GM19043 (cell line): Measurements from ENCODE around the gene PRPF40A.

Source experiments
- ATAC-seq: cut with Tn5 transposase; IDR thresholded peaks from one replicate; pipeline ENCODE4 v1.9.1; 2021; ENCODE audit warnings: low read depth; ENCODE audit not compliant: unreplicated experiment

The PRPF40A gene

GRCh38 chr2:152657043-152657442 is 60.2 kb downstream of the PRPF40A start:
- peak; percentile 60 for ATAC-seq

DNA sequence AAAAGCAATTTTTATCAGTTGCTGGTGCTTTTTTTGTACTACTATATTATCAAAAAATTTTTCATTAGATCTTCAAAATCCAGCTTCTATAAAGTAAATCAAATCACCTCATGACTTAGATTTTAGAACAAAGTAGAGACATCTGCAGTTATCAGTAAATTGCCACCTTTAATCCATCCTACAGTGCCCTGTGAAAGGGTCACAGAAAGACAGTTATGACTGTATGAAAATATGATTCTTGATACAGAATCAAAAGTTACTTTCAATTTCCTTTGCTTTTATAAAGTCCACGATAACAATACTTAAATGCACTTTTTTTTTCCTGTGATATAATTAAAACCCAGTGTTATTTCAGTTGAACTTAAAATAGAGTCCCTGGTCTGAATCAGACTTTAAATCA is 61.4 kb downstream of the PRPF40A start:
- peak; percentile 37 for ATAC-seq

GRCh38 chr2:152651834-152652233 is 65.4 kb downstream of the PRPF40A start:
- no peak for ATAC-seq

GRCh38 chr2:152650768-152651371 is 66.4 kb downstream of the PRPF40A start:
- ATAC-seq: no peak

DNA sequence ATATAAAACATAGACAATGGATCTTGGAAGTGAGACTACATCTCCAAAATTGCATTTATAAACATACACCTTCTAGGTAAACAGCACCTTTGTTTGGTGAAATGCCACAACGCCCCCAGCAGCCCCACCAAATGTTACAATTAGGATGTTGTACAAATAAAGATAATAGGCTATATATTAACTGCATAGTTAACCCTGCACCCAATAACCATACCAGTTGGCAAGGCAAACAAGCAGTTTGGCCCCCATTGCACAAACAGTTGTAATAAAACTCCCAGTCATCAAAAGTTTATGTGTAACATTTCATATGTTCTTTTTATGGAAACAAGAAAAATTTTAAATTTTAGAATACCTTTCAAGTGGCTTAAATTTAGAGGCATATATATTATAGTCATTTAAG is 67.3 kb downstream of the PRPF40A start:
- no peak for ATAC-seq

DNA sequence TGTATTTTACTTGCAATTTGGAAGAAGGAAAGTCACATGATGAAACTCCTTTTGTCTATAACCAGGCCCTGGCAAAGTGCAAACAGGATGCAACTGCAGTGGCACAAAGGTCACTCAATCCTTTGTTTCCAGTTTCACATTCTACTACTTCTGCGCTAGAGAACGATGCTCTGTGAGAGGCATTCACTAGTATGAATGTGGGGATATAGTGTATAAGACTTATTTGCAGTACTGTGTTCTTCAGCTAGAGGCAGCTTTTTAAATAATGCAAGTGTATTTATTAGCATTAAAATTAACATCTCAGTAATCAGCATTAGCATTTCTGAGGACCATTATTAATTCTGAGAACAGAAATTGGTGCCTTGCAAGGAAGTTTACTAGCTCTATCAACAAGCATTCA is 68.9 kb downstream of the PRPF40A start:
- ATAC-seq: no peak

GRCh38 chr2:152647552-152647951 is 69.7 kb downstream of the PRPF40A start:
- no peak for ATAC-seq

DNA sequence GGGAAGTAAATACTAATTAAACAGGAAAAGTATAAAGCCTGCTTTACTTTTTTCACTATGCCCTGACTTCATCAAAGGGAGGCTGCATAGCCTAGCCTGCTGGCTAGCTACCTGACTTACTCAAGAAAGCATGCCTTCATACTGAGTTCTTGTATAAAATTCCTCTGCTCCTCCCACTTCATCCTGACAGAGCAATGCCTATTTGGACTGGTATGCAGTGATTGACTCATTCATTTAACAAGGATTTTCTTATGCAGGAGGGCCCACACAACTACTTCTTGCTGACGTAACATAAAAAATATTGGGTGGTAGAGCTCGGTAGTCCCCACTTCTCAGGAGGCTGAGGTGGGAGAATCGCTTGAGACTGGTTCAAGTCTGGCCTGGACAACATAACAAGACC is 70.5 kb downstream of the PRPF40A start:
- ATAC-seq: no peak

DNA sequence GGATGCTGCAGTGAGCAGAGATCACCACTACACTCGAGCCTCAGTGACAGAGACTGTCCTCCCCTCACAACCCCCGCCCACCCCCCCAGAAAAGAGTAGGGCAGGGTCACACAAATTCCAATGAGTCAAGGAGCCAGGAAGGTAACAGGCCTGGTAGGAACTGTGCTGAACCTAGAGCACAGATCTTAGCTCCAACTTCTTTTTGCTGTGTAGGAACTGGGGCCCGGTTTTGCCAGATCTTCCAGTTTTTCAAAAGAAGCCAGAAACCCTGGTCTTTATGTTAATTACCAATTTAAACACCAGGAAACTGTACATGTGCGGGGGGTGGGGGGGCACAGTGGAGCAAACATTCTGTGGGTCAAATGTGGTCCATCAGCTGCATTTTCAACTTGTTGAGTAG is 71.0 kb downstream of the PRPF40A start:
- no peak for ATAC-seq

DNA sequence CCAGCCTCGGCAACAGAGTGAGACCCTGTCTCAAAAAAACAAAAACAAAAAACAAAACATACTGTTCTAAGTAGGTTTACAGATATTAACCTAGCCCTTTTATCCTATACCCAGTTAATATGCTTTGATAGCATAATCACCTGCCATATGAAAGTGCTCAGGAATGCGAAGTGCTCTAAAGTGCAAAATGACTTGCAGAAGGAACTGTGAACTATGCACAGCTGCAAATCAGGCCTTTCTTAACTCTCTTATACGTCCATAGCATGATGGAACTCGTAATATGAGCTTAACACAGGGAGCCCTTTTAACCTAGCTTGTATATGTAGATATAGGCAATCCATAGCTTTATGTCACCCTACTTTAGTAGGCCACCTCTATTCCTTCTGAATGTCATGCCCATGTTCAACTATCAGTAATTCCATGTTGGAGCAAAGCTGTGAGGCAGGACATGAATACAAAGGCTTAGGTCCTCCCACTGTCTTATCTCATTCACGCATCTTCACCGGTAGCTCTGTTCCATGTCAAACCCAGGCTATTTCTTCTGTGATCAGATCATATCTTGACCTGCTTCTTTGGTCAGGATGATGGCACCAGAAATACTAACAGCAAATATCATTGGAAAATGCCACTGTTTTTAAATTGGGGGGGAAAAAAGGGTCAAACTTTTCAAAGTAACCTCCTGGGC is 72.9 kb downstream of the PRPF40A start:
- no peak for ATAC-seq

- no peak for ATAC-seq
These were observed 78.7 kb downstream of the PRPF40A start for GRCh38 chr2:152638590-152638989.

DNA sequence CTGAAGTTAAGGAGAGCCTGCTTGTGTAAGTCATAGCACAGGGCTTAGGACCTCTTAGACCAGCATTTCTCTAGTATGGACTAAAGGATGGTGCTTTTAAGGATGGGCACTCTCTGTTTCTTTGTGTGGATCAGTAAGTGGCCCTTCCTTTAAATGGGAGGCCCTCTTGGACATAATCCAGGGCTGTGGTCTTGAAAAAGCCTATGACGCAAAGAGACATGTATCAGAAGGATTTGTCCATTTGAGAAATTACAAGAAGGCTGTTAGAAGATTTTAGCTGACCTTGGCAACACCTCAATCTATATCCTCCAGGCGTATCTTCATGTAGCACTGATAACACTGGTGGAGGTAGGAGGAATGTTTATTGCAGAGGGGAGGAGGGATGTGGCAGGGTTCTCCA is 79.2 kb downstream of the PRPF40A start:
- no peak for ATAC-seq

DNA sequence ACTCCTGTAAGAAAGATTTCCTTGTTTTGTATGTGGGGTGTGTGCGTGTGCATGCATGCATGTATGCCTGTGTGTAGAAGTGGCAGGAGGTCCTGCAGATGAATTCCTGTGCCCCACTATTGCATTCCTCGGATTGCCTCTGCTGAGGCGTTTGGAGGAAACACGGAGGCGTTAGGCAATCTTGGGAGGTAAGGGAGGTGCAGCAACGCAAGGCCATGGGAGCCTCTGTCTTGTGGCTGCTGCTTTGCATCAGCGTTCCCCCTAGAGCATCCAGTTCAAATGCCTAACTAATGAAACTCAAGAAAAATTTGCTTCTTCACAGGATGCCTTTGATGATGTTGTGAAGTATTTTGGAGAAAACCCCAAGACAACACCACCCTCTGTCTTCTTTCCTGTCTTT is 80.0 kb downstream of the PRPF40A start:
- no peak for ATAC-seq

DNA sequence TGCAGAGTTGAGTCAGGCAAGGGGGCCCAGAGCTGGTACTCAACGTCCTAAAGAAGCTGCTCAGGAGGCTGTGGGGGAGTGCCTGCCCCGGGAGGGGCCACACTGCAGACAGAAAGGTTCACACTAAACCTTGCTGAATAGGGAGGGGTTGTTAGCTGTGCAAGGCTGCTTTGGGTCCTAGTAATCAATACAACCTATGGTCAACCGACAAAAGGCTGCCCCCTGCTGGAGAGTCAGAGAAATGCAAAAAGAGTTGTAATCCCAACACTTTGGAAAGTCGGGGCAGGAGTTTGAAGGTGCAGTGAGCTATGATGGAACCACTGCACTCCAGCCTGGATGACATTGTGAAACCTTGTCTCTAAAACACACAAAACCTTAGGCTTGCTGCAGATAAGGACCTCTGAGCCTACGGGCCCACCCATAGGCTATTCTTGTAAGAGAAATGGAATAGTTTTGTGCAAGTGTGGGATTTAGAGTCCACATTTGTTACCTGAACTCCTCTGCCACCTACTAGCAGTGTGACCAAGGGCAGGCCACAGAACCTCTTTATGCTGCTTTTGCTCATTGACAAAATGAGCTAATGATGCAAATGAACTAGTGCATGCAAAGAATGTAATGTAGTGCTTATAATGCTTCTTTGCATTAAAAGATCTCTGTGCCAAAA is 81.5 kb downstream of the PRPF40A start:
- ATAC-seq: no peak

GRCh38 chr2:152632736-152633135 is 84.5 kb downstream of the PRPF40A start:
- no peak for ATAC-seq

- no peak for ATAC-seq
These were observed 86.8 kb downstream of the PRPF40A start for GRCh38 chr2:152630466-152630865.

DNA sequence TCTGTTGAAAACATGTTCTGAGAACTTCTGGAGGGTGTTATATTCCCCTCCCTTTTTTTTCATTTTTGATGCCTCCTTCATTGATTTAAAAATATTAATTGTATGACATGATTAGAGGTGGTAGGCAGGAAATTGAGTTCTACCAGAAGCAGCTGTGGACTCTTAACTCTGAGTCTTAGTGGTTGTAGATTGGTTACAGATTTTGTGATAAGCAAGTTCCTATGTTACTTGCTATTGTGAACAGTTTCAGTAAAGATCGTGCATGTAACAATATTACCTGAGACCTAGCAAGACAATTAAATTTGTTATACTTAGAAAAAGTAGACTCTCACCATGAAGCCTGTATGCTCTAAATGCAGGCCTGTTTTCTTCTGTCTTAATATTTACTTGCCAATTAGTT is 88.1 kb downstream of the PRPF40A start:
- ATAC-seq: no peak

DNA sequence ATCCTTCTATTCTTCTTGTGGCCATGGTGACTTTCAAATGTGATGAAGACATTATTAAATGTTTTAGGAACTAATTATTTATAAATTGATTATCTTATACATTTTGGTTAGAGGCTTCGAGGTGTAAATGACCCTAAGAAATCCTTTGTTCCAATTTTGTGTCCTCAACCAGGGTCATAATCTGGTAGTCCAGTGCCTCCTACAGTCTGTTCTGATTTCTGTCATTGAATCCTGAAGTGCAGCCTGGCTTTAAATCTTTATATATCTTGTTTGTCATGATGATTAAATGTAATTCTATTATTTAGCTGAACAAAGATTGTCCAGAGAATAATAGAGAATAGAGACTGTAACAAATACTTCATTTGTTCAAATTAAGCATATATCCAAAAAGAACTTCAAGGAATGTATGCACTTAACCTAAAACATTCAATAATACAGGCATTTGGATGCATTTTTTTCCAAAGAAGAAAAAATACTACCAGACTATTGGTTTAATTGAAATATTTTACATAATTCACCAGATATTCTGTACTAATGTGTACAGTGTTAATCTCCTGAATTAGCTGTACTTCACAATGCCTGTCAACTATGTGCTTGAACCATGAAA is 89.8 kb downstream of the PRPF40A start:
- ATAC-seq: no peak

- no peak for ATAC-seq
These were observed 90.3 kb downstream of the PRPF40A start for GRCh38 chr2:152626911-152627339.

DNA sequence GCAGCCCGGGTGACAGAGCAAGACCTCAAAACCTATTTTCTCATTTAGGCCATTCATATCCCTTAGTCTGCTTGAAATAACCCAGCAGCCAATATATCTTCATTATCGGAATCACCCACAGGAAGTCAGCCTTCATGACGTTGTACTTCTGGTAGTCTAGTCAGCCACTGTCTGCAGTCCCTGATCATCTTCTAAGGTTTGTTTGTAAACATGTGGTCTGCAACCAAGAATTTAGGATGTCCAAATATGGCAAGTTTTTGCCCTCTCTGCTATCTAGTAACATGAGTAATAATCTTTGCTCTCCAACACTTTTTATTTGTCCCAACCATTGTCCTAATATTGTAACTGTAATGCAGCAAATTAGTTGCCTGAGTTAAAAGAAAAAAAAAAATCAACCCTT is 92.5 kb downstream of the PRPF40A start:
- no peak for ATAC-seq

DNA sequence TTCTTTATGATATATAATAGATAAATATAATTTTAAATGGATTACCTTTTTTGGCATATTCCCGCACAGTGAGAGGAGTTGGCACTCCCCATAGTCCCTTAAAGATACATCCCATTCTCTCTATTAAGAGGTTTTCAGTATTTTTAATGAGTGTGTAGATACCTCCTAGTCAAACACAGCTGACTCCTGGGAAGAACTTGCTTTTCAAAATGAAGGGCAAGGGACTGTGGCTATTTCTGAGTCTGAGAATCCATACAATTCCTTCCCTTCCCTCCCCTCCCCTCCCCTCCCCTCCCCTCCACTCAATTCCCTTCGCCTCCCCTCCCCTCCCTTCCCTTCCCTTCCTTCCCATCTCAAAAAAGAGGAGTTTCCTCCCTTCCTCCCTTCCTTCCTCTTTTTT is 93.5 kb downstream of the PRPF40A start:
- no peak for ATAC-seq
